CD4-positive, alpha-beta T cell (primary cell): ENCODE results near the gene VPS37C. TPM values are rescaled to one million over a fixed set of nuclear protein-coding genes. Genes with fewer than 3 reads are reported as not detected.
"Not testable (repeated sequence)": the region's sequence is repeated elsewhere in the genome, so short reads cannot be mapped to it uniquely, and the experiment has no call there.

Experiments used
- ATAC-seq: fragments of 200-7000 bp; cut with Tn5 transposase; one replicate; pipeline ENCODE4 v1.10.0; 2022; ENCODE audit warnings: mild to moderate bottlenecking; ENCODE audit not compliant: poor library complexity
- CTCF ChIA-PET: fragments of 350-600 bp; sonication (Branson Sonifier 250); formaldehyde crosslinking; loops from one replicate; lab custom pipeline; 2021; ENCODE audit warnings: antibody characterized with exemption, inconsistent platforms; lab: Charles Lee
- POLR2A ChIA-PET: fragments of 350-600 bp; sonication (Branson Sonifier 250); formaldehyde crosslinking; loops from one replicate; lab custom pipeline; 2021; ENCODE audit warnings: antibody characterized with exemption, inconsistent platforms; lab: Charles Lee
- DNase-seq, 14 experiments: peaks; one replicate each; pipeline ENCODE4 v3.0.0-alpha.2; 2013 to 2020; ENCODE audit warnings: mixed read lengths in 2 of 14
- H3K27ac ChIP-seq, 2 donors: one replicate each; pipeline versions ENCODE4 v1.5.1 to v1.7.0; 2013; ENCODE audit warnings: low read length in 2 of 2, low read depth in 1 of 2, mild to moderate bottlenecking in 1 of 2
- H3K27me3 ChIP-seq, 2 experiments: 1 replicate in 1 of 2; 2 replicates in 1 of 2; pipeline versions ENCODE4 v1.6.1 to v1.7.0; 2013; ENCODE audit warnings: low read length in 2 of 2, control low read depth in 1 of 2, mild to moderate bottlenecking in 1 of 2, moderate library complexity in 1 of 2; ENCODE audit not compliant: insufficient read depth in 2 of 2, control insufficient read depth in 1 of 2
- H3K36me3 ChIP-seq: one replicate; pipeline ENCODE4 v1.6.1; 2013; ENCODE audit warnings: low read length, control low read depth; ENCODE audit not compliant: insufficient read depth
- H3K4me1 ChIP-seq: one replicate; pipeline ENCODE4 v1.6.1; 2013; ENCODE audit warnings: low read length, control low read depth; ENCODE audit not compliant: insufficient read depth
- H3K4me3 ChIP-seq: one replicate; pipeline ENCODE4 v1.5.1; 2013; ENCODE audit warnings: mild to moderate bottlenecking, low read length, moderate library complexity
- H3K9me3 ChIP-seq, 2 experiments: 1 replicate in 1 of 2; 2 replicates in 1 of 2; pipeline versions ENCODE4 v1.6.1 to v1.7.0; 2013; ENCODE audit warnings: low read length in 2 of 2, mild to moderate bottlenecking in 2 of 2, control low read depth in 1 of 2, moderate library complexity in 1 of 2; ENCODE audit not compliant: control insufficient read depth in 1 of 2, insufficient read depth in 1 of 2
- H3K27ac Mint-ChIP-seq: one replicate; pipeline ENCODE4 v1.8.0; 2020; ENCODE audit warnings: mixed read lengths
- H3K27me3 Mint-ChIP-seq: one replicate; pipeline ENCODE4 v1.8.0; 2021; ENCODE audit warnings: mixed read lengths
- H3K36me3 Mint-ChIP-seq: one replicate; pipeline ENCODE4 v1.8.0; 2021; ENCODE audit warnings: low read depth, mixed read lengths
- H3K4me1 Mint-ChIP-seq: one replicate; pipeline ENCODE4 v1.8.0; 2021; ENCODE audit warnings: low read depth, mixed read lengths
- H3K4me3 Mint-ChIP-seq: one replicate; pipeline ENCODE4 v1.8.0; 2020; ENCODE audit warnings: mild to moderate bottlenecking, mixed read lengths
- H3K9me3 Mint-ChIP-seq: one replicate; pipeline ENCODE4 v1.8.0; 2020; ENCODE audit warnings: mixed read lengths
- CTCF ChIP-seq: fragments of 200-600 bp; IDR thresholded peaks from one replicate; pipeline ENCODE4 v1.8.0; 2022; ENCODE audit warnings: antibody characterized with exemption, mild to moderate bottlenecking
- intact Hi-C, 2 experiments: fragments of 100-400 bp; cut with DNase I in 1 of 2; cut with micrococcal nuclease in 1 of 2; formaldehyde crosslinking; loops; one replicate each; pipeline versions ENCODE4 v1.15.1 to v1.9.0; 2023 to 2025; cut with DNase I, micrococcal nuclease
- polyA plus RNA-seq, 2 donors: library from polyadenylated mRNA; unstranded; fragments of 120-200 nt; gene quantifications; one replicate each; pipeline ENCODE4 v1.2.1, GENCODE V29; 2013
- total RNA-seq, 174 experiments: library from RNA in 2 of 174; stranded (reverse) in 2 of 174; gene quantifications; one replicate each; pipeline ENCODE4 v1.2.3 and lab custom pipeline; 2021 to 2026

VPS37C gene
- 1 to 10 TPM; 1.8 to 2.0 TPM for total RNA-seq
- 4.2 TPM for polyA plus RNA-seq (2013, experiment 1 of 2)
- 5.3 TPM for polyA plus RNA-seq (2013, experiment 2 of 2)
- 2.6 to 23.0 (median 8.0) reads per million in 172 experiments for total RNA-seq (lab: John Stamatoyannopoulos, UW)

- Mint-ChIP-seq H3K27ac (peak within 1 kb of the TSS; percentile 85), H3K4me3 (peak within 1 kb of the TSS; percentile 91), H3K9me3 (no peaks in the 10 kb centered on the region), H3K27me3 (no peaks in the 10 kb centered on the region), H3K36me3 (peaks cover 10% of the 10 kb centered on the region), H3K4me1 (peaks cover 62% of the 10 kb centered on the region)
- H3K4me1 ChIP-seq = peaks cover 20% of the 10 kb centered on the region
- DNase-seq (peak; percentile 78 to 96 (median 89)), ATAC-seq (peak; percentile 73)
- H3K27ac ChIP-seq = peak within 1 kb of the TSS; percentile 81 to 85
- H3K27me3 ChIP-seq = no peaks in the 10 kb centered on the region
- no peak for TF ChIP-seq CTCF
- no peaks in the 10 kb centered on the region for H3K9me3 ChIP-seq
- ChIA-PET CTCF (interaction anchor here (1.2 to 1.4 kb wide), 2 partner anchors 78 to 246 kb away, joined by 4 read pairs; no protein-coding TSS in a partner anchor), POLR2A (interaction anchor here (0.6 to 1.7 kb wide), 9 partner anchors 9 to 246 kb away, joined by 3 to 5 read pairs (median 4); partner anchors contain the start of gene CD6)
- peak within 1 kb of the TSS; percentile 70 for H3K4me3 ChIP-seq
- intact Hi-C loops = loop anchor here in 1 of 2 experiments (1.0 to 2.0 kb wide), 2 partner anchors 255 to 321 kb away; partner anchors contain the start of gene PRPF19
- no peaks in the 10 kb centered on the region for H3K36me3 ChIP-seq
Measured at GRCh38 chr11:61161190-61162091, at the start of gene VPS37C. Gene VPS37C, minus strand, starts transcription at chr11:61161426. Its CDS starts 22,597 bp downstream, at chr11:61138829.

GRCh38 chr11:61210629-61211028, 49.4 kb upstream of the VPS37C start:
- H3K4me3 ChIP-seq, POLR2A ChIA-PET, H3K36me3 Mint-ChIP-seq, H3K36me3 ChIP-seq, H3K27me3 ChIP-seq, H3K9me3 Mint-ChIP-seq, H3K4me1 ChIP-seq, intact Hi-C loops, H3K27ac ChIP-seq, H3K4me3 Mint-ChIP-seq, DNase-seq, H3K4me1 Mint-ChIP-seq, H3K27ac Mint-ChIP-seq, CTCF ChIA-PET, H3K9me3 ChIP-seq, H3K27me3 Mint-ChIP-seq, ATAC-seq: not testable (repeated sequence)

- H3K36me3 Mint-ChIP-seq, H3K9me3 Mint-ChIP-seq, POLR2A ChIA-PET: not testable (repeated sequence)
Measured at GRCh38 chr11:61207636-61208310, 46.5 kb upstream of the VPS37C start.

GRCh38 chr11:61204502-61205059, 43.4 kb upstream of the VPS37C start:
- POLR2A ChIA-PET, H3K27ac Mint-ChIP-seq: not testable (repeated sequence)

More at GRCh38 chr11:61207636-61208310, 46.5 kb upstream of the VPS37C start:
- ATAC-seq, H3K9me3 ChIP-seq, H3K4me3 Mint-ChIP-seq, DNase-seq, H3K27ac Mint-ChIP-seq, H3K36me3 ChIP-seq, CTCF ChIA-PET, H3K4me3 ChIP-seq, H3K4me1 Mint-ChIP-seq, H3K27me3 ChIP-seq, H3K4me1 ChIP-seq, H3K27ac ChIP-seq, H3K27me3 Mint-ChIP-seq: not testable (repeated sequence)
- intact Hi-C loops = loop anchor here in 1 of 2 experiments (10.0 kb wide), 1 partner anchor 67 kb away; no protein-coding TSS in a partner anchor

GRCh38 chr11:61203873-61204272, 42.6 kb upstream of the VPS37C start:
- H3K27ac Mint-ChIP-seq, DNase-seq, H3K36me3 ChIP-seq, ATAC-seq, CTCF ChIA-PET, POLR2A ChIA-PET, H3K4me1 Mint-ChIP-seq, H3K9me3 ChIP-seq, H3K4me1 ChIP-seq, H3K9me3 Mint-ChIP-seq, H3K36me3 Mint-ChIP-seq, H3K27me3 ChIP-seq, H3K4me3 Mint-ChIP-seq, H3K4me3 ChIP-seq, H3K27ac ChIP-seq: not testable (repeated sequence)
- peaks cover 11% of the 10 kb centered on the region for H3K27me3 Mint-ChIP-seq
- intact Hi-C loops = loop anchor here in 1 of 2 experiments (10.0 kb wide), 1 partner anchor 71 kb away; no protein-coding TSS in a partner anchor

More at GRCh38 chr11:61204502-61205059, 43.4 kb upstream of the VPS37C start:
- peaks cover 11% of the 10 kb centered on the region for H3K27me3 Mint-ChIP-seq
- H3K27me3 ChIP-seq, ATAC-seq, H3K4me3 ChIP-seq, H3K4me1 Mint-ChIP-seq, H3K9me3 ChIP-seq, DNase-seq, H3K4me3 Mint-ChIP-seq, CTCF ChIA-PET, H3K9me3 Mint-ChIP-seq, H3K27ac ChIP-seq, H3K36me3 Mint-ChIP-seq, H3K4me1 ChIP-seq, H3K36me3 ChIP-seq: not testable (repeated sequence)
- intact Hi-C loops = loop anchor here in 1 of 2 experiments (10.0 kb wide), 1 partner anchor 70 kb away; no protein-coding TSS in a partner anchor
